GM23338 (cell line): ENCODE data around the gene KLHDC1. TPM values are rescaled to one million over a fixed set of nuclear protein-coding genes. Genes with fewer than 3 reads are reported as not detected.

Experiments used
- ATAC-seq: fragments of 200-7000 bp; cut with Tn5 transposase; 3 replicates; pipeline ENCODE4 v1.9.1; 2020
- DNase-seq: peaks from one replicate; pipeline ENCODE4 v3.0.0-alpha.2; 2015; ENCODE audit warnings: low spot score
- H2AFZ ChIP-seq: fragments of 200-600 bp; sonication (generic); 2 replicates; pipeline ENCODE4 v1.8.0; 2016; ENCODE audit warnings: antibody characterized with exemption, mild to moderate bottlenecking, moderate library complexity
- H3F3A ChIP-seq: fragments of 200-600 bp; sonication (generic); replicated peaks from 2 replicates; pipeline ENCODE4 v1.8.0; 2017; ENCODE audit warnings: antibody characterized with exemption, mixed run types, low read depth
- H3K27ac ChIP-seq: fragments of 200-600 bp; sonication (generic); 2 replicates; pipeline ENCODE4 v1.6.1; 2016; ENCODE audit warnings: low read depth
- H3K27me3 ChIP-seq: fragments of 200-600 bp; sonication (generic); 2 replicates; pipeline ENCODE4 v1.8.0; 2016; ENCODE audit warnings: mild to moderate bottlenecking, mixed run types, moderate library complexity; ENCODE audit not compliant: insufficient read depth
- H3K36me3 ChIP-seq: fragments of 200-600 bp; sonication (generic); 2 replicates; pipeline ENCODE4 v1.8.0; 2016; ENCODE audit warnings: mild to moderate bottlenecking; ENCODE audit not compliant: insufficient read depth
- H3K4me1 ChIP-seq: fragments of 200-600 bp; sonication (generic); 2 replicates; pipeline ENCODE4 v1.8.0; 2016; ENCODE audit warnings: mild to moderate bottlenecking, moderate library complexity; ENCODE audit not compliant: insufficient read depth
- H3K4me2 ChIP-seq: fragments of 200-600 bp; sonication (generic); 2 replicates; pipeline ENCODE4 v1.7.1; 2017; ENCODE audit warnings: mixed run types
- H3K4me3 ChIP-seq: fragments of 200-600 bp; sonication (generic); 2 replicates; pipeline ENCODE4 v1.6.1; 2016; ENCODE audit warnings: mixed run types
- H3K79me2 ChIP-seq: fragments of 200-600 bp; sonication (generic); replicated peaks from 2 replicates; pipeline ENCODE4 v1.8.0; 2017; ENCODE audit warnings: mild to moderate bottlenecking; ENCODE audit not compliant: insufficient read depth
- H3K9me2 ChIP-seq: fragments of 200-600 bp; sonication (generic); 2 replicates; pipeline ENCODE4 v1.8.0; 2017; ENCODE audit not compliant: insufficient read depth
- H4K20me1 ChIP-seq: fragments of 200-600 bp; sonication (generic); replicated peaks from 2 replicates; pipeline ENCODE4 v1.8.0; 2017; ENCODE audit warnings: mild to moderate bottlenecking; ENCODE audit not compliant: insufficient read depth
- H3K27ac Mint-ChIP-seq: 2 replicates; pipeline ENCODE4 v1.8.0; 2020; ENCODE audit warnings: inconsistent platforms, mild to moderate bottlenecking, moderate library complexity, mixed read lengths
- H3K27me3 Mint-ChIP-seq: 3 replicates; pipeline ENCODE4 v1.8.0; 2022; ENCODE audit warnings: low read depth, mild to moderate bottlenecking, moderate library complexity, mixed read lengths, inconsistent platforms; ENCODE audit not compliant: insufficient read depth, poor library complexity
- H3K36me3 Mint-ChIP-seq: 3 replicates; pipeline ENCODE4 v1.8.0; 2021; ENCODE audit warnings: low read depth, mild to moderate bottlenecking, inconsistent platforms, moderate library complexity, mixed read lengths
- H3K4me1 Mint-ChIP-seq: 3 replicates; pipeline ENCODE4 v1.8.0; 2020; ENCODE audit warnings: mild to moderate bottlenecking, inconsistent platforms, mixed read lengths
- H3K4me3 Mint-ChIP-seq: 3 replicates; pipeline ENCODE4 v1.8.0; 2021; ENCODE audit warnings: moderate library complexity, mild to moderate bottlenecking, inconsistent platforms, mixed read lengths
- H3K9me3 Mint-ChIP-seq: 3 replicates; pipeline ENCODE4 v1.8.0; 2020; ENCODE audit warnings: moderate library complexity, mild to moderate bottlenecking, inconsistent platforms, mixed read lengths
- CREB1 ChIP-seq: fragments of 250-450 bp; sonication (Bioruptor Pico); IDR thresholded peaks from 2 replicates; pipeline ENCODE4 v1.5.0; 2020; ENCODE audit warnings: low read depth, mild to moderate bottlenecking, moderate library complexity
- CTCF ChIP-seq, 2 experiments: fragments of 200-600 bp in 1 of 2; sonication (generic) in 1 of 2; conservative IDR thresholded peaks; 2 replicates each; pipeline versions ENCODE4 v1.5.1 to v1.6.1; 2016 to 2017; ENCODE audit warnings: antibody characterized with exemption in 2 of 2, low read depth in 2 of 2, mild to moderate bottlenecking in 2 of 2, moderate library complexity in 1 of 2
- ETS1 ChIP-seq: IDR thresholded peaks from 2 replicates; pipeline ENCODE4 v1.6.1; 2016; ENCODE audit warnings: antibody characterized with exemption
- EZH2 ChIP-seq: fragments of 200-600 bp; sonication (generic); IDR thresholded peaks from one replicate; pipeline ENCODE4 v1.8.0; 2017; ENCODE audit warnings: antibody characterized with exemption, mild to moderate bottlenecking, low read depth; ENCODE audit not compliant: unreplicated experiment
- EZH2phosphoT487 ChIP-seq: fragments of 200-600 bp; sonication (generic); IDR thresholded peaks from one replicate; pipeline ENCODE4 v1.8.1; 2018; ENCODE audit warnings: antibody characterized with exemption; ENCODE audit not compliant: unreplicated experiment
- JUNB ChIP-seq: IDR thresholded peaks from one replicate; pipeline ENCODE4 v1.6.1; 2016; ENCODE audit warnings: antibody characterized with exemption; ENCODE audit not compliant: unreplicated experiment
- NANOG ChIP-seq: IDR thresholded peaks from 2 replicates; pipeline ENCODE4 v1.6.1; 2016; ENCODE audit warnings: antibody characterized with exemption, borderline replicate concordance
- POLR2AphosphoS5 ChIP-seq: IDR thresholded peaks from 2 replicates; pipeline ENCODE4 v1.6.1; 2016; ENCODE audit warnings: antibody characterized with exemption, low read depth
- REST ChIP-seq: IDR thresholded peaks from one replicate; pipeline ENCODE4 v1.6.1; 2018; ENCODE audit warnings: antibody characterized with exemption; ENCODE audit not compliant: unreplicated experiment
- STAT1 ChIP-seq: IDR thresholded peaks from one replicate; pipeline ENCODE4 v1.6.1; 2016; ENCODE audit warnings: antibody characterized with exemption; ENCODE audit not compliant: unreplicated experiment
- ZNF114 ChIP-seq: fragments of 250-450 bp; sonication (Bioruptor Pico); IDR thresholded peaks from 2 replicates; pipeline ENCODE4 v1.5.0; 2020; ENCODE audit warnings: mild to moderate bottlenecking, moderate library complexity
- ZNF331 ChIP-seq: fragments of 250-450 bp; sonication (Bioruptor Pico); IDR thresholded peaks from 2 replicates; pipeline ENCODE4 v1.5.0; 2020; ENCODE audit warnings: low read depth, mild to moderate bottlenecking, moderate library complexity
- ZNF462 ChIP-seq: fragments of 250-450 bp; sonication (Bioruptor Pico); IDR thresholded peaks from 2 replicates; pipeline ENCODE4 v1.5.0; 2020; ENCODE audit warnings: mild to moderate bottlenecking, moderate library complexity
- polyA plus RNA-seq: library from polyadenylated mRNA; unstranded; fragments of >200 nt; fragmentation: Nextera tagmentation; extraction: Ambion mirVana; gene quantifications from 2 replicates; pipeline ENCODE4 v1.2.1, GENCODE V29; 2016
- total RNA-seq: library from RNA; depleted of rRNA; stranded (reverse); fragments of >200 nt; shearing (Covaris generic); gene quantifications from 2 replicates; pipeline ENCODE4 v1.2.3, GENCODE V29; 2014

The KLHDC1 gene
- total and polyA plus RNA-seq, 2 experiments from 2014 or later = 4.0 TPM; not detected in 1

- H3K36me3 Mint-ChIP-seq = peaks cover 13% of the 10 kb centered on the region
- no peak for TF ChIP-seq REST
- no peak for TF ChIP-seq JUNB
- TF ChIP-seq EZH2 = no peak
- no peak for TF ChIP-seq EZH2phosphoT487
- no peak for TF ChIP-seq CTCF (conservative IDR thresholded peaks at IDR 0.05; ENCODE audit: low read depth in 2 of 2)
- TF ChIP-seq NANOG = no peak
- TF ChIP-seq STAT1 = no peak
- no peak for TF ChIP-seq CREB1 (CRISPR knock-in tag)
- no peak for TF ChIP-seq ZNF114 (CRISPR knock-in tag)
- TF ChIP-seq ZNF462 (CRISPR knock-in tag) = no peak
- TF ChIP-seq ZNF331 (CRISPR knock-in tag) = no peak
- TF ChIP-seq POLR2AphosphoS5 = no peak
- TF ChIP-seq ETS1 = no peak
- DNase-seq = no peak
- Histone ChIP-seq H3K4me2 (peak overlapping the region; percentile 71; the same call in 1 of the 2 replicates), H3K79me2 (peaks cover 33% of the 10 kb centered on the region), H4K20me1 (no peaks in the 10 kb centered on the region), H3K4me1 (peaks cover 17% of the 10 kb centered on the region), H2AFZ (no peak overlapping the region), H3K4me3 (peak overlapping the region; percentile 99; the same call in 1 of the 2 replicates), H3K27me3 (no peaks in the 10 kb centered on the region), H3K36me3 (peaks cover 5% of the 10 kb centered on the region; the same call in 1 of the 2 replicates), H3K9me2 (no peaks in the 10 kb centered on the region), H3F3A (peaks cover 15% of the 10 kb centered on the region; the same call in 1 of the 2 replicates), H3K27ac (no peak overlapping the region)
- H3K4me3 Mint-ChIP-seq = peak overlapping the region; percentile 99; the same call in 2 of the 3 replicates
- no peaks in the 10 kb centered on the region; the same call in 2 of the 3 replicates for H3K9me3 Mint-ChIP-seq
- H3K4me1 Mint-ChIP-seq = peaks cover 20% of the 10 kb centered on the region
- peaks cover 5% of the 10 kb centered on the region for H3K27me3 Mint-ChIP-seq
- peak overlapping the region; percentile 52; the same call in 1 of the 2 replicates for H3K27ac Mint-ChIP-seq
- no peak for ATAC-seq
These were observed 77.4 kb downstream of the KLHDC1 start for GRCh38 chr14:49770212-49770817.
